Suprapubic skin (tissue), 4 donors: Measurements from ENCODE around the gene RAB27A.

Experiments used
- EP300 ChIP-seq: sonication (generic); formaldehyde crosslinking; IDR thresholded peaks from one replicate; pipeline ENCODE4 v1.6.1; 2017; ENCODE audit warnings: antibody characterized with exemption
- POLR2A ChIP-seq, 2 donors: fragments of 450-650 bp; IDR thresholded peaks; one replicate each; pipeline ENCODE4 v1.6.1; 2017; ENCODE audit warnings: antibody characterized with exemption in 2 of 2, mild to moderate bottlenecking in 2 of 2, moderate library complexity in 2 of 2
- POLR2AphosphoS5 ChIP-seq, 3 donors: sonication (generic); formaldehyde crosslinking; IDR thresholded peaks; one replicate each; pipeline ENCODE4 v1.6.1; 2017; ENCODE audit warnings: antibody characterized with exemption in 3 of 3
- TF ChIP-seq, protein P1 (sequence below), 2 donors: fragments of 200-600 bp in 1 of 2; fragments of 450-650 bp in 1 of 2; sonication (generic) in 1 of 2; IDR thresholded peaks; one replicate each; pipeline ENCODE4 v1.5.1; 2016 to 2019; ENCODE audit warnings: antibody characterized with exemption in 2 of 2, mild to moderate bottlenecking in 1 of 2, moderate library complexity in 1 of 2

- TF ChIP-seq, protein P1, sequence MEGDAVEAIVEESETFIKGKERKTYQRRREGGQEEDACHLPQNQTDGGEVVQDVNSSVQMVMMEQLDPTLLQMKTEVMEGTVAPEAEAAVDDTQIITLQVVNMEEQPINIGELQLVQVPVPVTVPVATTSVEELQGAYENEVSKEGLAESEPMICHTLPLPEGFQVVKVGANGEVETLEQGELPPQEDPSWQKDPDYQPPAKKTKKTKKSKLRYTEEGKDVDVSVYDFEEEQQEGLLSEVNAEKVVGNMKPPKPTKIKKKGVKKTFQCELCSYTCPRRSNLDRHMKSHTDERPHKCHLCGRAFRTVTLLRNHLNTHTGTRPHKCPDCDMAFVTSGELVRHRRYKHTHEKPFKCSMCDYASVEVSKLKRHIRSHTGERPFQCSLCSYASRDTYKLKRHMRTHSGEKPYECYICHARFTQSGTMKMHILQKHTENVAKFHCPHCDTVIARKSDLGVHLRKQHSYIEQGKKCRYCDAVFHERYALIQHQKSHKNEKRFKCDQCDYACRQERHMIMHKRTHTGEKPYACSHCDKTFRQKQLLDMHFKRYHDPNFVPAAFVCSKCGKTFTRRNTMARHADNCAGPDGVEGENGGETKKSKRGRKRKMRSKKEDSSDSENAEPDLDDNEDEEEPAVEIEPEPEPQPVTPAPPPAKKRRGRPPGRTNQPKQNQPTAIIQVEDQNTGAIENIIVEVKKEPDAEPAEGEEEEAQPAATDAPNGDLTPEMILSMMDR (IDR thresholded peaks at IDR 0.05), result peak; percentile 83 to 89
- TF ChIP-seq POLR2AphosphoS5 (IDR thresholded peaks at IDR 0.05), result peak in 1 of 3 donors; percentile 5
- no peak for TF ChIP-seq EP300
- no peak for TF ChIP-seq POLR2A (IDR thresholded peaks at IDR 0.05)
Observed at GRCh38 chr15:55290528-55291057, 980 bp upstream of the RAB27A start.
